OCI-LY3 (cell line): ENCODE measurements around the gene TNF.

Source experiments
- EZH2phosphoT487 ChIP-seq: fragments of 200-600 bp; shearing (Covaris generic); IDR thresholded peaks from 2 replicates; pipeline ENCODE4 v1.6.1; 2018; ENCODE audit warnings: antibody characterized with exemption, mixed run types, low read depth
- TF ChIP-seq, protein P1 (sequence below): fragments of 200-600, 300-600 bp; sonication (generic); IDR thresholded peaks from 2 replicates; pipeline ENCODE4 v1.5.1; 2014; ENCODE audit warnings: antibody characterized with exemption, low read length, low read depth

DNA sequence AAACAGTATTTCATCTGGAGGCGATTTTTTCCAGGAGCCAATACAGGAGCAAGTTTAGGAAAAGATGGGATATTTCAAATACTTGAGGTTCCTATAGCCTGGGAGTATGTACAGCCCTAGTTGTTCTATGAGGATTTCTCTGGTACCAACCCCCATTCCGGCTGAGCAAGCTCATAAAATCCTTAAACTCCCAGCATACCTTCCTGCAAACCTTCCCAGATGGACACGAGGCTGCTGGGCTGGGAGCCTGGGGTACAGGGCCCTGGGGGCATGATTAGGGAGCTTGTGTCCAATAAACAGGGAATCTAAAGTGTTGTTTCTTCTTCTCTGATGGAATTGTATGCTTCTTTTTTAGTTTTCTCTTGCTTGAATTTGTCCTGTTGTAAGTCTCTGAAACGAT, 46.6 kb downstream of the TNF start:
- no peak for TF ChIP-seq EZH2phosphoT487
- TF ChIP-seq, protein P1, sequence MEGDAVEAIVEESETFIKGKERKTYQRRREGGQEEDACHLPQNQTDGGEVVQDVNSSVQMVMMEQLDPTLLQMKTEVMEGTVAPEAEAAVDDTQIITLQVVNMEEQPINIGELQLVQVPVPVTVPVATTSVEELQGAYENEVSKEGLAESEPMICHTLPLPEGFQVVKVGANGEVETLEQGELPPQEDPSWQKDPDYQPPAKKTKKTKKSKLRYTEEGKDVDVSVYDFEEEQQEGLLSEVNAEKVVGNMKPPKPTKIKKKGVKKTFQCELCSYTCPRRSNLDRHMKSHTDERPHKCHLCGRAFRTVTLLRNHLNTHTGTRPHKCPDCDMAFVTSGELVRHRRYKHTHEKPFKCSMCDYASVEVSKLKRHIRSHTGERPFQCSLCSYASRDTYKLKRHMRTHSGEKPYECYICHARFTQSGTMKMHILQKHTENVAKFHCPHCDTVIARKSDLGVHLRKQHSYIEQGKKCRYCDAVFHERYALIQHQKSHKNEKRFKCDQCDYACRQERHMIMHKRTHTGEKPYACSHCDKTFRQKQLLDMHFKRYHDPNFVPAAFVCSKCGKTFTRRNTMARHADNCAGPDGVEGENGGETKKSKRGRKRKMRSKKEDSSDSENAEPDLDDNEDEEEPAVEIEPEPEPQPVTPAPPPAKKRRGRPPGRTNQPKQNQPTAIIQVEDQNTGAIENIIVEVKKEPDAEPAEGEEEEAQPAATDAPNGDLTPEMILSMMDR, result no peak
